Loucy (cell line): ENCODE measurements around the gene RAB30.
A peak's percentile ranks its signal among the peaks of the same experiment; 100 is the strongest.

Experiments used
- H2AFZ ChIP-seq: fragments of 200-600 bp; sonication (generic); 2 replicates; pipeline ENCODE4 v1.6.0; 2016; ENCODE audit warnings: antibody characterized with exemption, mild to moderate bottlenecking, low read length, moderate library complexity
- H3F3A ChIP-seq: fragments of 200-600 bp; 2 replicates; pipeline ENCODE4 v1.6.0; 2016; ENCODE audit warnings: antibody characterized with exemption, low read depth, mild to moderate bottlenecking
- H3K27me3 ChIP-seq: fragments of 200-600 bp; sonication (generic); 2 replicates; pipeline ENCODE4 v1.6.1; 2014; ENCODE audit warnings: low read length, mild to moderate bottlenecking; ENCODE audit not compliant: insufficient read depth, poor library complexity, severe bottlenecking
- H3K36me3 ChIP-seq: fragments of 200-600 bp; sonication (generic); 2 replicates; pipeline ENCODE4 v1.6.1; 2016; ENCODE audit warnings: low read length; ENCODE audit not compliant: insufficient read depth
- H3K4me1 ChIP-seq: fragments of 200-600 bp; sonication (generic); 2 replicates; pipeline ENCODE4 v1.5.1; 2014; ENCODE audit warnings: low read length, mild to moderate bottlenecking; ENCODE audit not compliant: insufficient read depth, poor library complexity, severe bottlenecking
- H3K4me2 ChIP-seq: fragments of 200-600 bp; sonication (generic); 2 replicates; pipeline ENCODE4 v1.6.0; 2014; ENCODE audit warnings: antibody characterized with exemption, low read length, low read depth, mild to moderate bottlenecking; ENCODE audit not compliant: poor library complexity, severe bottlenecking
- H3K4me3 ChIP-seq: fragments of 200-600 bp; sonication (generic); 2 replicates; pipeline ENCODE4 v1.5.1; 2014; ENCODE audit warnings: low read length, mild to moderate bottlenecking, mixed read lengths; ENCODE audit not compliant: poor library complexity, severe bottlenecking
- H3K79me2 ChIP-seq: fragments of 200-600 bp; sonication (generic); 2 replicates; pipeline ENCODE4 v1.6.1; 2014; ENCODE audit warnings: low read length; ENCODE audit not compliant: insufficient read depth
- H3K9ac ChIP-seq: fragments of 200-600 bp; sonication (generic); 2 replicates; pipeline ENCODE4 v1.6.0; 2014; ENCODE audit warnings: mild to moderate bottlenecking, low read depth, low read length, moderate library complexity; ENCODE audit not compliant: poor library complexity, severe bottlenecking
- H3K9me2 ChIP-seq: fragments of 200-600 bp; sonication (generic); replicated peaks from 2 replicates; pipeline ENCODE4 v1.6.1; 2016; ENCODE audit warnings: low read depth, low read length, mixed read lengths
- H3K9me3 ChIP-seq: fragments of 200-600 bp; sonication (generic); 2 replicates; pipeline ENCODE4 v1.6.1; 2014; ENCODE audit warnings: mild to moderate bottlenecking, antibody characterized with exemption, low read length, low read depth; ENCODE audit not compliant: insufficient read depth
- H4K20me1 ChIP-seq: fragments of 200-600 bp; sonication (generic); 2 replicates; pipeline ENCODE4 v1.6.0; 2014; ENCODE audit warnings: antibody characterized with exemption, low read length, mild to moderate bottlenecking; ENCODE audit not compliant: insufficient read depth, poor library complexity, severe bottlenecking
- CTCF ChIP-seq: fragments of 200-600 bp; sonication (generic); conservative IDR thresholded peaks from 2 replicates; pipeline ENCODE4 v1.5.1; 2014; ENCODE audit warnings: mild to moderate bottlenecking, antibody characterized with exemption, low read length
- EZH2phosphoT487 ChIP-seq: fragments of 200-600 bp; IDR thresholded peaks from 2 replicates; pipeline ENCODE4 v1.6.1; 2018; ENCODE audit warnings: antibody characterized with exemption, mild to moderate bottlenecking, moderate library complexity, borderline replicate concordance

The RAB30 gene

DNA sequence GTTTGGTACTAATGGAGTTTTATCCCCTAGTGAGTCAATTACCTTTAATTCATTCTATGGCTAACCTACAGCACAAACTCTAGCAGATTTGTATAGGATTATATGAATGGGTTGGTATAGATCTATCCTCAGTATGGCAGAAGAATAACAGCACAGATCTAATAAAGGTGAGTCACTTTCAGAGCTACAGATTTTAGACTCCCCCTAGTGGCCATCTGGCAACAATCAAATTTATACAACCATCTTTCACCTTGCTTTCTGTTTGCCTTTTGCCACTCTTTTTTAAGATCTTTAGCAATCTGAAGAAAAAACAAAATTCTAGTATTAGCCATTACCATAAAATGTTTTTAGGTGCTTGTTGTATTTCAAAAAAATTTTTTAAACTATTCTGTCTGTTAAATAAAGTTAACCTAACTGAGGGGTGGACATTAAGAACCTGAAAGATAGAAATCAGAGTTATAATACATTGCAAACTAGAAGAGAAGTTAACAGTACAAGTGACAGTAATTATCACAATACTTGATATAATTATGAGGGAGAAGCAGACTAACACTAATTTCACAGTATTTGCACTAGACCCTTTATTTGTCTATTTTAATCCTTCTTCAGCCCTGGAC lies 144.3 kb downstream of the RAB30 start:
- H3K9me2 ChIP-seq: no peaks in the 10 kb centered on the region
- no peaks in the 10 kb centered on the region for H3K27me3 ChIP-seq
- peak; percentile 90 for TF ChIP-seq CTCF
- TF ChIP-seq EZH2phosphoT487: no peak
- peak overlapping the region; percentile 55 for H3K4me2 ChIP-seq
- peaks cover 32% of the 10 kb centered on the region for H3K4me1 ChIP-seq
- no peaks in the 10 kb centered on the region for H4K20me1 ChIP-seq
- H3K36me3 ChIP-seq: no peaks in the 10 kb centered on the region
- H3K9ac ChIP-seq: peak overlapping the region; percentile 17
- peak overlapping the region; percentile 22 for H3K4me3 ChIP-seq
- no peaks in the 10 kb centered on the region for H3K9me3 ChIP-seq
- peak overlapping the region; percentile 60; the same call in 1 of the 2 replicates for H2AFZ ChIP-seq
- no peaks in the 10 kb centered on the region for H3F3A ChIP-seq
- H3K79me2 ChIP-seq: no peaks in the 10 kb centered on the region

DNA sequence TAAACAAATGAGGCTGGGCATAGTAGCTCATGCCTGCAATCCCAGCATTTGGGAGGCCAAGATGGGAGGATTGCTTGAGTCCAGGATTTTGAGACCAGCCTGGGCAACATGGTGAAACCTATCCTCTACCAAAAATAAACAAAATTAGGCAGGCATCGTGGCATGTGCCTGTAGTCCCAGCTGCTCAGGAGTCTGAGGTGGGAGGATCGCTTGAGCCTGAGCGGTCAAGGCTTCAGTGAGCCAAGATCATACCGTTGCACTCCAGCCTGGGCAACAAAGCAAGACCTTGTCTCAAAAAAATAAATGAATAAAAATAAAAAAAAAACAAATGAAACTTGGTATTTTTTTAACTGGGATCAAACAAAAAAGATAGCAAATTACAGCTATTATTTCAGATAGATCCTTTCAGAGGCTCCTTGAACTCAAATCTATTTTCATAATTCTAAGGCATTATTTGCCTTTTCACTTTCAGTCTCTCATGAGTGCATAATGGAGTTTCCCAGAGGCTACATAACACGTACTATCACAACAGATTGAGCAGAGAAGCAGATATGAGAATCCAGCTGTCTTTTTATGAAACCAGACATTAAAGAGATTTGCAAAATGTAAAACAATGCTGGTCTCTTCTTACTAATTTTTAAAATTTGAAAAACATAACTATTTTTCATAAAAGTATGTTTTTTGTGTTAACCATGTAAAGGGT lies 147.0 kb downstream of the RAB30 start:
- H3K4me3 ChIP-seq: no peak overlapping the region
- no peak overlapping the region for H2AFZ ChIP-seq
- H3K27me3 ChIP-seq: no peaks in the 10 kb centered on the region
- no peak for TF ChIP-seq CTCF
- no peak for TF ChIP-seq EZH2phosphoT487
- H3K4me1 ChIP-seq: peaks cover 6% of the 10 kb centered on the region
- no peaks in the 10 kb centered on the region for H3K79me2 ChIP-seq
- no peaks in the 10 kb centered on the region for H3K9me3 ChIP-seq
- H3F3A ChIP-seq: no peaks in the 10 kb centered on the region
- H4K20me1 ChIP-seq: no peaks in the 10 kb centered on the region
- no peaks in the 10 kb centered on the region for H3K36me3 ChIP-seq
- H3K9me2 ChIP-seq: no peaks in the 10 kb centered on the region
- no peak overlapping the region for H3K9ac ChIP-seq
- no peak overlapping the region for H3K4me2 ChIP-seq
